T-helper 2 cell (primary cell): Measurements from ENCODE around the gene CCL23.
"Not testable (repeated sequence)": the region's sequence is repeated elsewhere in the genome, so short reads cannot be mapped to it uniquely, and the experiment has no call there.

ENCODE experiments used
- DNase-seq, 5 experiments: peaks; one replicate each; pipeline versions ENCODE4 v3.0.0 to v3.0.0-alpha.2; 2012 to 2022

CCL23 gene

GRCh38 chr17:36002631-36003030 lies 15.1 kb downstream of the CCL23 start:
- DNase-seq = no peak

- DNase-seq = no peak
Observed at GRCh38 chr17:36001862-36002603, 15.7 kb downstream of the CCL23 start.

- DNase-seq = no peak
Observed at GRCh38 chr17:36001110-36001771, 16.5 kb downstream of the CCL23 start, which contains the start of gene CCL15. Gene CCL15 (minus strand): TSS chr17:36001553. CDS start chr17:36001492, 61 bp downstream.

GRCh38 chr17:36000732-36001109 lies 17.1 kb downstream of the CCL23 start:
- no peak for DNase-seq

GRCh38 chr17:35998756-35999155 lies 19.0 kb downstream of the CCL23 start:
- no peak for DNase-seq

- DNase-seq = no peak
Observed at GRCh38 chr17:35998018-35998545, 19.7 kb downstream of the CCL23 start.

GRCh38 chr17:35995346-35995745 lies 22.4 kb downstream of the CCL23 start:
- DNase-seq = not testable (repeated sequence)

GRCh38 chr17:35991075-35991474 lies 26.7 kb downstream of the CCL23 start:
- no peak for DNase-seq

- DNase-seq = no peak
Observed at GRCh38 chr17:35988164-35988563, 29.6 kb downstream of the CCL23 start.

GRCh38 chr17:35986643-35987042 lies 31.1 kb downstream of the CCL23 start, which contains the start of gene CCL14:
Gene CCL14 (minus strand): TSS chr17:35986729. CDS start chr17:35986649, 80 bp downstream.
- DNase-seq = no peak

- DNase-seq = no peak
Observed at GRCh38 chr17:35984140-35984539, 33.6 kb downstream of the CCL23 start.

- DNase-seq = no peak
Observed at GRCh38 chr17:35982409-35983191, 35.2 kb downstream of the CCL23 start.

GRCh38 chr17:35981908-35982330 lies 35.9 kb downstream of the CCL23 start:
- DNase-seq = no peak

- DNase-seq = no peak
Observed at GRCh38 chr17:35981246-35981645, 36.5 kb downstream of the CCL23 start, which contains the start of gene CCL16. Gene CCL16 (minus strand): TSS chr17:35981497. CDS start chr17:35981420, 77 bp downstream.

GRCh38 chr17:35978346-35978745 lies 39.4 kb downstream of the CCL23 start:
- no peak for DNase-seq

- no peak for DNase-seq
Observed at GRCh38 chr17:35977509-35977908, 40.3 kb downstream of the CCL23 start.

GRCh38 chr17:35973333-35974260 lies 44.2 kb downstream of the CCL23 start:
- no peak for DNase-seq

- DNase-seq = no peak
Observed at GRCh38 chr17:35972945-35973332, 44.8 kb downstream of the CCL23 start.

GRCh38 chr17:35972535-35972934 lies 45.2 kb downstream of the CCL23 start:
- no peak for DNase-seq

GRCh38 chr17:35972066-35972465 lies 45.7 kb downstream of the CCL23 start:
- no peak for DNase-seq

GRCh38 chr17:35969558-35970380 lies 48.0 kb downstream of the CCL23 start:
- DNase-seq = peak in 4 of 5 experiments; percentile 35 to 70 (median 46)
